Tibial artery (tissue), 4 donors: ENCODE measurements around the gene ZNF599.
A peak's percentile ranks its signal among the peaks of the same experiment; 100 is the strongest.

Source experiments
- DNase-seq, 2 donors: peaks; one replicate each; pipeline ENCODE4 v3.0.0-alpha.2; 2019
- H3K27ac ChIP-seq, 2 donors: fragments of 200-600 bp; sonication (generic) in 1 of 2; 1 replicate in 1 of 2; 2 replicates in 1 of 2; pipeline ENCODE4 v1.5.1; 2018 to 2019; ENCODE audit warnings: mild to moderate bottlenecking in 1 of 2
- H3K27me3 ChIP-seq, 2 donors: fragments of 200-600 bp; sonication (generic) in 1 of 2; one replicate each; pipeline versions ENCODE4 v1.5.1 to v1.6.0; 2016 to 2019
- H3K36me3 ChIP-seq, 3 donors: fragments of 200-600 bp; sonication (generic) in 2 of 3; one replicate each; pipeline ENCODE4 v1.5.1; 2016 to 2019; ENCODE audit warnings: mild to moderate bottlenecking in 2 of 3
- H3K4me1 ChIP-seq, 4 donors: fragments of 200-600 bp; sonication (generic) in 2 of 4; 1 replicate in 3 of 4; 2 replicates in 1 of 4; pipeline ENCODE4 v1.5.1; 2016 to 2019
- H3K4me3 ChIP-seq, 2 donors: fragments of 200-600 bp; sonication (generic) in 1 of 2; 1 replicate in 1 of 2; 2 replicates in 1 of 2; pipeline ENCODE4 v1.5.1; 2018 to 2019; ENCODE audit warnings: mild to moderate bottlenecking in 2 of 2
- H3K9me3 ChIP-seq, 3 donors: fragments of 200-600 bp; sonication (generic) in 1 of 3; one replicate each; pipeline ENCODE4 v1.5.1; 2016 to 2019
- intact Hi-C: fragments of 100-400 bp; cut with DNase I; formaldehyde crosslinking; loops from one replicate; pipeline ENCODE4 v1.15.0; 2023; ENCODE audit warnings: low total_unique reads
- TF ChIP-seq, protein P1 (sequence below), 2 experiments: fragments of 200-600 bp in 1 of 2; fragments of 450-650 bp in 1 of 2; IDR thresholded peaks; one replicate each; pipeline ENCODE4 v1.5.1; 2017 to 2019; ENCODE audit warnings: antibody characterized with exemption in 2 of 2, mild to moderate bottlenecking in 1 of 2, moderate library complexity in 1 of 2

ZNF599 gene

DNA sequence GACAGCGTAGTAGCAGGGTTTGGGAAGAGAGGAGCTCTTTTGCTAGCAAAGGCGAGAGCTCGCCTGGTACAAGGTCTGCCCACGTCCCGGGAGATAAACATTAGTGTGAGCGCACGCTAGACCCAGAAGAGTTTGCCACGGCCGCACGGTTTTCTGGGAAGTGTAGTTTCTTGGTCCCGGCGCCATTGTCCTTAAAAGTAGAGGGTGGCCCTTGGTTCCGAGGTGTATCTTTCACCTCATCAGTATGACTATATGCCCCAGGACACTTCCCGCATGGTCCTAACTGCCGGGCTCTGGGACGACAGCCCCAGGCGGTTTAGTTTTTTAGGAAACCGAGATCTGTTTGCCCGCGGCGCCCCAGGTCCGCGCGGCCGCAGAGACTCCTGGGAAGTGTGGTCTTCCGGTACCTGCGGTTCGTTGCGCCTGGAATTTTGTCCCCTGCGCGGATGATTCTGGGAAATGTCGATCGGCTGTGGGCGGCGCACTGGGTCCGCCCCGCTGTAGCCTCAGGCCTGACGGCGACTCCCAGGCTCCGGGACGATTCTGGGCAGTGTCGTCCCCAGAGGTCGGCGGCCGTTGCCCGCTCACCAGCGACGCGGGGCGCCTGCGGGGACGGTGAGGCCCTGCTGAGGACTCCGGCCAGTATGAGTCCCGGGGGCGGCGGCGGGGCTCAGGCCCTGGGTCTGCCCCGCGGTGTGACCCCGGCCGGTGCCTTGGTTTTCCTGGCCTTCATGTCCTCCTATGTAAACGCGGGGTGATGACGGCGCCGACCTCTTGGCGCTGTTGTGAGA is 39.1 kb downstream of the ZNF599 start, which contains the start of gene ZNF181:
Gene ZNF181 (plus strand): TSS at position 498 of the 791 bp plus-strand sequence. CDS start 795 bp downstream, outside the sequence.
- Histone ChIP-seq H3K36me3 (peaks cover 35 to 43% (median 40%) of the 10 kb centered on the region in 3 donors), H3K9me3 (peaks cover 2 to 28% (median 12%) of the 10 kb centered on the region in 3 donors), H3K27me3 (no peaks in the 10 kb centered on the region), H3K4me1 (peaks cover 4 to 29% (median 19%) of the 10 kb centered on the region in 4 donors), H3K27ac (peak within 1 kb of the TSS; percentile 88 to 94), H3K4me3 (peak within 1 kb of the TSS; percentile 59 to 73)
- peak; percentile 85 to 93 for DNase-seq
- intact Hi-C loops, result loop anchor here (5.0 kb wide), 1 partner anchor 38 kb away; the partner anchor contains the start of gene ZNF599
- TF ChIP-seq, protein P1, sequence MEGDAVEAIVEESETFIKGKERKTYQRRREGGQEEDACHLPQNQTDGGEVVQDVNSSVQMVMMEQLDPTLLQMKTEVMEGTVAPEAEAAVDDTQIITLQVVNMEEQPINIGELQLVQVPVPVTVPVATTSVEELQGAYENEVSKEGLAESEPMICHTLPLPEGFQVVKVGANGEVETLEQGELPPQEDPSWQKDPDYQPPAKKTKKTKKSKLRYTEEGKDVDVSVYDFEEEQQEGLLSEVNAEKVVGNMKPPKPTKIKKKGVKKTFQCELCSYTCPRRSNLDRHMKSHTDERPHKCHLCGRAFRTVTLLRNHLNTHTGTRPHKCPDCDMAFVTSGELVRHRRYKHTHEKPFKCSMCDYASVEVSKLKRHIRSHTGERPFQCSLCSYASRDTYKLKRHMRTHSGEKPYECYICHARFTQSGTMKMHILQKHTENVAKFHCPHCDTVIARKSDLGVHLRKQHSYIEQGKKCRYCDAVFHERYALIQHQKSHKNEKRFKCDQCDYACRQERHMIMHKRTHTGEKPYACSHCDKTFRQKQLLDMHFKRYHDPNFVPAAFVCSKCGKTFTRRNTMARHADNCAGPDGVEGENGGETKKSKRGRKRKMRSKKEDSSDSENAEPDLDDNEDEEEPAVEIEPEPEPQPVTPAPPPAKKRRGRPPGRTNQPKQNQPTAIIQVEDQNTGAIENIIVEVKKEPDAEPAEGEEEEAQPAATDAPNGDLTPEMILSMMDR (IDR thresholded peaks at IDR 0.05), result no peak

DNA sequence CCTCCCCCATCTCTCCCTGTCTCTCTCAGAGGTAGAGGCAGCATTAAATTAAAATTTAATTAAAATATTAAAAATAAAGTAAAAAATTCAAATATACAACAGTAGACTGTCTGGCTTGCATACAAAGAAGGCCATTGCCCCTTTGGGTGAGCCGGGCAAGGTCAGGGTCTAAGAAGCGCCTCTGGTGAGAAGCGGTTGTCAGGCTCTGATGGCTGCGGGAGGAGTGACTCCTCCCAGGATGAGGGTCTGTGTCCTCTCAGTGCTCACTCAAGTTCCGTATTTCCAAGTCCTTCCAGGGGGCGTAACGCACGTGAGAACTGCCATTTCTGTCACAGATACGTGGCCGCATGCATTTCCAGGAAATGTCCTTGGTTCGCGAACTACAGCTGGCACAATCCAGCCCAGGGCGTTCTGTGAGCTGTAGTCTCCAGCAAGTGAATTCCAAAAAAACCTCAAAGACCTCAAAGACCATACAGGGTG is 39.7 kb downstream of the ZNF599 start:
- TF ChIP-seq, protein P1 (IDR thresholded peaks at IDR 0.05), result no peak
- Histone ChIP-seq H3K27me3 (no peaks in the 10 kb centered on the region), H3K4me3 (peak overlapping the region; percentile 59 to 73), H3K4me1 (peaks cover 4 to 29% (median 19%) of the 10 kb centered on the region in 4 donors), H3K36me3 (peaks cover 28 to 36% (median 33%) of the 10 kb centered on the region in 3 donors), H3K9me3 (peaks cover 0 to 23% (median 10%) of the 10 kb centered on the region in 3 donors), H3K27ac (peak overlapping the region; percentile 88 to 94)
- intact Hi-C loops, result loop anchor here (5.0 kb wide), 1 partner anchor 39 kb away; the partner anchor contains the start of gene ZNF599
- DNase-seq, result peak; percentile 61 to 80

DNA sequence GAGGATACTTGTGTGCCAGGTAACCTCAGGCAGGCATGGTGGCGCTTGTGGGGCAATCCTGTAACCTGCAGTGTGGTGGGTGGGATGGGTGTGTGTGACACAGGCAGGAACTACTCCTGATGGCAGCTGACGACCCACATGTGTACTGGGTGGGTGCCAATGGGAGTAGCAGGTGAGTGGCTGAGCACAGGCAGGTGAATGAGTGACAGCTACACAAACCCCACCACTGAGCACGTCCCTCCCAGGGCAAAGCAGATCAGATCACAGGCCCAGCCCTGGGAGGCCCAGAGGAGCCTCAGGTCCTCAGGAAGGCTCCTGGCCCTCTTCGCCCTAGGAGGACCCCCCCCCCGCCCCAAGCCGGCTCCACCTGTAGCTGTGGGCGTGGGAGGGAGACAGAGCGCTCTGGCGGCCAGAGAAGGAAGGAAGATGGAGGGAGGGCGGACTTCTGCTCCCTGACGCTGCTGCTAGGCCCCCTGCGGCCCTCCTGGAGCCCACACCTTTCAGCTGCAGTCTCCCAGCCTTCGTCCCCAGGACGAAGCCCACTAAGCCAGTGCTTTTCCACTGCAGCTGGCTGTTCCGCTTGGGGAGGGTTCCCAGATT is 40.3 kb downstream of the ZNF599 start:
- H3K4me1 ChIP-seq, result peaks cover 4 to 29% (median 19%) of the 10 kb centered on the region in 4 donors
- no peaks in the 10 kb centered on the region for H3K27me3 ChIP-seq
- peak overlapping the region; percentile 59 to 73 for H3K4me3 ChIP-seq
- H3K9me3 ChIP-seq, result peaks cover 0 to 17% (median 6%) of the 10 kb centered on the region in 3 donors
- intact Hi-C loops, result loop anchor here (5.0 kb wide), 1 partner anchor 40 kb away; the partner anchor contains the start of gene ZNF599
- H3K36me3 ChIP-seq, result peaks cover 22 to 30% (median 27%) of the 10 kb centered on the region in 3 donors
- DNase-seq, result no peak
- TF ChIP-seq, protein P1 (IDR thresholded peaks at IDR 0.05), result no peak
- H3K27ac ChIP-seq, result peak overlapping the region; percentile 88 to 94

DNA sequence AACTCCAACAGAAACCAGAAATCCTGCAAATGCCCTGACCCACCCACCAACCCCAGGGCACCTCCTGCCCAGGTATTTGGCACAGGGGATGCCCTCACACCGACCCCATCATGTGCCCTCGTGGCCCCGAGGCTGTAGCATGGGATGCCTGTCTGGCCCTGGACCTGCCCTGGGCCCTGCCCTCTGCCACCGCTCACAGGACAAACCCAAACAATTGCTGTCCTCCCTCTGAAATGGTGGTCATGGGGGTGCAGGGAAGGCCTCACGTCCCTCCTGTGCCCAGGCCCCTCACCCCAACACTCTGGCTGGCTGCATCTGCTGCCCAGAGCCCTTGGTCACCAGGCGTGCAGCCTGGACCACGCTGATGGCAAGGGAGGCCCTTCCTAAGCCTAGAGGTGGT is 41.1 kb downstream of the ZNF599 start:
- H3K36me3 ChIP-seq, result peaks cover 16 to 23% (median 20%) of the 10 kb centered on the region in 3 donors
- H3K27ac ChIP-seq, result no peak overlapping the region
- TF ChIP-seq, protein P1 (IDR thresholded peaks at IDR 0.05), result no peak
- H3K27me3 ChIP-seq, result no peaks in the 10 kb centered on the region
- peaks cover 4 to 29% (median 19%) of the 10 kb centered on the region in 4 donors for H3K4me1 ChIP-seq
- no peak overlapping the region for H3K4me3 ChIP-seq
- H3K9me3 ChIP-seq, result peaks cover 0 to 10% (median 0%) of the 10 kb centered on the region in 3 donors
- intact Hi-C loops, result loop anchor here (5.0 kb wide), 1 partner anchor 40 kb away; the partner anchor contains the start of gene ZNF599
- no peak for DNase-seq
